ENCODE measurements around the gene ATAD3C. TPM values are rescaled to one million over a fixed set of nuclear protein-coding genes. Genes with fewer than 3 reads are reported as not detected.
"Not testable (repeated sequence)": the region's sequence is repeated elsewhere in the genome, so short reads cannot be mapped to it uniquely, and the experiment has no call there.

ATAD3C gene
- polyA plus RNA-seq, 1 donor from 2014 or later, result 6.2 TPM

- H3K4me3 Mint-ChIP-seq, H3K27ac Mint-ChIP-seq, H3K36me3 Mint-ChIP-seq, H3K9me3 Mint-ChIP-seq, H3K27me3 Mint-ChIP-seq: not testable (repeated sequence)
- H3K4me1 Mint-ChIP-seq, result peaks cover 12 to 20% (median 13%) of the 10 kb centered on the region in 3 donors
These were observed 59.4 kb downstream of the ATAD3C start for GRCh38 chr1:1508775-1509464.

DNA sequence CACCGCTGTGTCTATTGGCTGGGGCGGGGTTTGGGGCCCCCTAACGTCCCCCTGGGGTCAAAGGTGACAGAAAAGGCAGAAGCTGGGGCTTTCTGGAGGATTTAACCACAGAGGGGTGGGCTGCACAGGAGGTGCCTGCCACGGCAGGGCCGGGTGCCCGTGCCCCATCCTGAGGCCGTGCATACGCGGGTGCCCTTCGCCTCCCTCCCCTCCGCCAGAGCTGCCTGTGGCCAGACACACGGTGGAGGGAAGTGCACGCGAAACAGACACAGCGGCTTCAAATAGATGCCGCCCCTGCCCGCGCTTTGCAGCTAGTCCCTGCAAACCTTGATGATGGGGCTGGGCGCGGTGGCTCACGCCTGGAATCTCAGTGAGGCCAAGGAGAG lies 60.0 kb downstream of the ATAD3C start:
- H3K36me3 Mint-ChIP-seq, H3K27me3 Mint-ChIP-seq, H3K4me3 Mint-ChIP-seq, H3K9me3 Mint-ChIP-seq, H3K27ac Mint-ChIP-seq: not testable (repeated sequence)
- H3K4me1 Mint-ChIP-seq, result peaks cover 12 to 20% (median 13%) of the 10 kb centered on the region in 3 donors

GRCh38 chr1:1510912-1511532 lies 61.5 kb downstream of the ATAD3C start:
- Mint-ChIP-seq H3K27me3 (no peaks in the 10 kb centered on the region), H3K36me3 (no peaks in the 10 kb centered on the region), H3K4me1 (peaks cover 6 to 9% (median 8%) of the 10 kb centered on the region in 3 donors), H3K9me3 (no peaks in the 10 kb centered on the region), H3K27ac (peak overlapping the region; percentile 54 to 97 (median 85)), H3K4me3 (peak overlapping the region; percentile 87 to 94 (median 90))

- Mint-ChIP-seq H3K4me3 (peak within 1 kb of the TSS; percentile 87 to 96 (median 94)), H3K4me1 (peaks cover 6 to 9% (median 8%) of the 10 kb centered on the region in 3 donors), H3K27ac (peak within 1 kb of the TSS; percentile 85 to 97 (median 97)), H3K36me3 (no peaks in the 10 kb centered on the region), H3K27me3 (no peaks in the 10 kb centered on the region), H3K9me3 (no peaks in the 10 kb centered on the region)
These were observed 62.2 kb downstream of the ATAD3C start, which contains the start of gene ATAD3A for GRCh38 chr1:1511533-1512285. Gene ATAD3A (plus strand): TSS chr1:1512162. CDS start chr1:1512269, 107 bp downstream.

GRCh38 chr1:1512425-1512824 lies 62.9 kb downstream of the ATAD3C start:
- Mint-ChIP-seq H3K4me3 (peak overlapping the region; percentile 66 to 87 (median 79)), H3K27ac (peak overlapping the region in 1 of 3 donors; percentile 73)
- H3K36me3 Mint-ChIP-seq, H3K9me3 Mint-ChIP-seq, H3K4me1 Mint-ChIP-seq, H3K27me3 Mint-ChIP-seq: not testable (repeated sequence)

DNA sequence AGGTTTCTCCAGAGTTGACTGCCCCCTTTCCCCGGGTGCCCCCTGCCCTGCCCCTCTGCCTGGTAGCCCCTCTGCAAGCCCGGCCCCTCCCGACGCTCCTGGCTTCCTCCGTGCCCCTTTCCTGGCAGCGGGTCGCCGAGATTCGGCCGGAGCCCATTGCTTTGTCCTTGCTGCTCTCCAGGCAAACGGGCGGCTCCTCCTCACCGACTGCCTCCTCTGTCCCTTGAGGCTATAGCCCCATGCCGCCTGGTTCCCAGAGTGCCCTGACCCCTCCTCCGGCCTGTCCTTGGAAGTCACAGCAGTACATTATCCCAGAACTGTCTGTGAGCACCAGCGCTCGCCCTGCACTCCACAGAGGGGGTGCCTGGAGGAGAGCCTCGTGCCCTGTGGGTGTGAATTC lies 64.2 kb downstream of the ATAD3C start:
- not testable (repeated sequence) for H3K36me3 Mint-ChIP-seq

DNA sequence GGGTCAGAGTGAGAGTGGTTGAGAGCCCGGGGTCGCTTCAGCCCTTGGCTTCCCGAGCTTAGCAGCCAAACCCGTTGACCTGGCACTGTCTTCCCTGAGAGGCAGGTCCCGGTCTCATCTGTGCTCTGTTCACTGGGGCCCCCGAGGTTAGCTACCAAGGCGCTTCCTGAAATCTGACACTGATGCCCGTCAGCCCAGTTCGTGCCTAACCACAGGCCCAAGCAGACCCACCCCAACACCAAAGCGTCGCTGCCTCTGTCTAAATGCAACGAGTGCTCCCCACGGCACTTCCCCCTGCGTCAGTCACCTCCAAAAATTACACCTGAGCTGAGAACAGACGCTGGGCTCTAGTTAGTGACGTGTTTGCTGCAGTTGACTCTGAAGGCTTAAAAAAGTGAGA lies 64.9 kb downstream of the ATAD3C start:
- not testable (repeated sequence) for H3K27me3 Mint-ChIP-seq, H3K4me1 Mint-ChIP-seq, H3K27ac Mint-ChIP-seq, H3K4me3 Mint-ChIP-seq, H3K9me3 Mint-ChIP-seq, H3K36me3 Mint-ChIP-seq

More for the DNA sequence above, 64.2 kb downstream of the ATAD3C start:
- H3K9me3 Mint-ChIP-seq, H3K27me3 Mint-ChIP-seq, H3K27ac Mint-ChIP-seq, H3K4me1 Mint-ChIP-seq: not testable (repeated sequence)
- H3K4me3 Mint-ChIP-seq, result peak overlapping the region in 3 of 4 donors; percentile 32 to 79 (median 79)

DNA sequence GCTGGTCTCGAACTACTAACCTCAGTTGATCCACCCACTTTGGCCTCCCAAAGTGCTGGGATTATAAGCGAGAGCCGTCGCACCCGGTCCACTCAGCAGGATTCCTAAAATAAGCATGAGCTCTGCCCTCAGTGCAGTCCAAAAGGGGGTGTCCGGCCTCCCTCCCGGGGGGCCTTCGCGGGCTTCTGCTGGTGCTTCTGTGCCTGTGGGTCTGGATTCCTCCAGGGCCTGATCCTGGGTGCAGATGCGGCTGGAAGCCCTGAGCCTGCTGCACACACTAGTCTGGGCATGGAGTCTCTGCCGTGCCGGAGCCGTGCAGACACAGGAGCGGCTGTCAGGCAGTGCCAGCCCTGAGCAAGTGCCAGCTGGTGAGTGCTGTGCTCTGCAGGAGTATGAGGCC lies 67.4 kb downstream of the ATAD3C start:
- H3K36me3 Mint-ChIP-seq, H3K4me3 Mint-ChIP-seq, H3K9me3 Mint-ChIP-seq, H3K27me3 Mint-ChIP-seq, H3K4me1 Mint-ChIP-seq, H3K27ac Mint-ChIP-seq: not testable (repeated sequence)

- H3K36me3 Mint-ChIP-seq, result peaks cover 3% of the 10 kb centered on the region
- no peaks in the 10 kb centered on the region for H3K9me3 Mint-ChIP-seq
- no peak overlapping the region for H3K4me3 Mint-ChIP-seq
- H3K4me1 Mint-ChIP-seq, result peaks cover 0 to 2% (median 0%) of the 10 kb centered on the region in 3 donors
- H3K27me3 Mint-ChIP-seq, result no peaks in the 10 kb centered on the region
- H3K27ac Mint-ChIP-seq, result no peak overlapping the region
These were observed 68.6 kb downstream of the ATAD3C start for GRCh38 chr1:1517973-1518620.

DNA sequence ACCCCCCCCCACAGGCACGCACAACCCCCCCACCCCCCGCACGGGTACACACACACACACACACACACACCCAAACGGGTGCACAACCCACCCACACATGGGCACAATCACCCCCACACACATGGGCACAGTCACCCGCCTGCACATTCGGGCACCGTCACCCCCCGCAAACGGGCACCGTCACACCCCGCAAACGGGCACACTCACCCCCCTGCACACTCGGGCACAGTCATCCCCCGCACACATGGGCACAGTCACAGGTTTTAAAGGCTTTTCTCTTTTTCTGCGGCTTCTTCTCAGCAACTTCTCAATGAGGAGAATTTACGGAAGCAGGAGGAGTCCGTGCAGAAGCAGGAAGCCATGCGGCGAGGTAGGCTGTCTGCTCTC lies 69.1 kb downstream of the ATAD3C start:
- H3K4me3 Mint-ChIP-seq, H3K27ac Mint-ChIP-seq, H3K27me3 Mint-ChIP-seq, H3K4me1 Mint-ChIP-seq, H3K36me3 Mint-ChIP-seq, H3K9me3 Mint-ChIP-seq: not testable (repeated sequence)

Other genes with a start within 250 kb of the ATAD3C start
- gene TNFRSF18, start 243.1 kb upstream of the ATAD3C start, polyA plus RNA-seq, result 3.5 TPM
- not detected for gene TNFRSF4, start 235.5 kb upstream of the ATAD3C start, polyA plus RNA-seq
- 121 TPM for gene SDF4, start 217.7 kb upstream of the ATAD3C start, polyA plus RNA-seq
- gene B3GALT6, start 217.5 kb upstream of the ATAD3C start, polyA plus RNA-seq, result 5.6 TPM
- gene C1QTNF12, start 203.0 kb upstream of the ATAD3C start, polyA plus RNA-seq, result 0.88 TPM
- 74.3 TPM for gene UBE2J2, start 175.8 kb upstream of the ATAD3C start, polyA plus RNA-seq
- gene SCNN1D, start 169.3 kb upstream of the ATAD3C start, polyA plus RNA-seq, result not detected
- gene ACAP3, start 141.8 kb upstream of the ATAD3C start, polyA plus RNA-seq, result 10.5 TPM
- gene PUSL1, start 141.1 kb upstream of the ATAD3C start, polyA plus RNA-seq, result 21.0 TPM
- 65.8 TPM for gene INTS11, start 125.0 kb upstream of the ATAD3C start, polyA plus RNA-seq
- gene CPTP, start 124.9 kb upstream of the ATAD3C start, polyA plus RNA-seq, result 31.7 TPM
- gene TAS1R3, start 118.4 kb upstream of the ATAD3C start, polyA plus RNA-seq, result 5.5 TPM
- gene DVL1, start 100.3 kb upstream of the ATAD3C start, polyA plus RNA-seq, result 1.0 TPM
- not detected for gene MXRA8, start 91.1 kb upstream of the ATAD3C start, polyA plus RNA-seq
- 177 TPM for gene AURKAIP1, start 74.5 kb upstream of the ATAD3C start, polyA plus RNA-seq
- 39.8 TPM for gene CCNL2, start 50.4 kb upstream of the ATAD3C start, polyA plus RNA-seq
- gene MRPL20, start 42.4 kb upstream of the ATAD3C start, polyA plus RNA-seq, result 144 TPM
- not detected for gene ANKRD65, start 28.4 kb upstream of the ATAD3C start, polyA plus RNA-seq
- not detected for gene VWA1, start 14.0 kb upstream of the ATAD3C start, polyA plus RNA-seq
- gene ATAD3B, start 22.1 kb downstream of the ATAD3C start, polyA plus RNA-seq, result 10.8 TPM
- gene ATAD3A, start 62.5 kb downstream of the ATAD3C start, polyA plus RNA-seq, result 12.8 TPM
- not detected for gene TMEM240, start 90.9 kb downstream of the ATAD3C start, polyA plus RNA-seq
- 176 TPM for gene SSU72, start 125.2 kb downstream of the ATAD3C start, polyA plus RNA-seq
- gene FNDC10, start 150.4 kb downstream of the ATAD3C start, polyA plus RNA-seq, result not detected
- gene MIB2, start 165.8 kb downstream of the ATAD3C start, polyA plus RNA-seq, result 22.4 TPM
- 0.93 TPM for gene MMP23B, start 182.5 kb downstream of the ATAD3C start, polyA plus RNA-seq
- 19.9 TPM for gene CDK11B, start 209.3 kb downstream of the ATAD3C start, polyA plus RNA-seq
- gene SLC35E2B, start 243.1 kb downstream of the ATAD3C start, polyA plus RNA-seq, result 41.0 TPM

All from IgD-negative memory B cell (primary cell).